HG03135 (cell line): ENCODE measurements around the gene GPSM1.

Source experiments
- ATAC-seq: cut with Tn5 transposase; IDR thresholded peaks from one replicate; pipeline ENCODE4 v1.9.1; 2021; ENCODE audit warnings: mild to moderate bottlenecking, moderate library complexity; ENCODE audit not compliant: unreplicated experiment

GPSM1 gene

GRCh38 chr9:136407911-136408310 is 80.6 kb downstream of the GPSM1 start:
- no peak for ATAC-seq
